Measurements from ENCODE around the gene ELMOD2.
"Not testable (repeated sequence)": the region's sequence is repeated elsewhere in the genome, so short reads cannot be mapped to it uniquely, and the experiment has no call there.

ELMOD2 gene

GRCh38 chr4:140523857-140524742 lies at the start of gene ELMOD2:
Gene ELMOD2, plus strand, starts transcription at chr4:140524168. Its CDS starts 1,261 bp downstream, at chr4:140525429.
- in situ Hi-C loops (cut with HindIII; ENCODE audit: low sequenced_read_pairs): no loop called here

- in situ Hi-C loops (cut with HindIII; ENCODE audit: low sequenced_read_pairs): no loop called here
Measured at GRCh38 chr4:140483445-140483844, 40.5 kb upstream of the ELMOD2 start.

GRCh38 chr4:140485939-140486338 lies 38.0 kb upstream of the ELMOD2 start:
- in situ Hi-C loops (cut with HindIII; ENCODE audit: low sequenced_read_pairs): no loop called here

GRCh38 chr4:140497405-140497746 lies 26.6 kb upstream of the ELMOD2 start:
- in situ Hi-C loops (cut with HindIII; ENCODE audit: low sequenced_read_pairs): no loop called here

GRCh38 chr4:140497747-140498636 lies 26.0 kb upstream of the ELMOD2 start, which contains the start of gene MGAT4D:
Gene MGAT4D, minus strand, starts transcription at chr4:140498293. Its CDS starts 71 bp downstream, at chr4:140498222.
- in situ Hi-C loops (cut with HindIII; ENCODE audit: low sequenced_read_pairs): no loop called here

GRCh38 chr4:140499391-140499790 lies 24.6 kb upstream of the ELMOD2 start:
- in situ Hi-C loops (cut with HindIII; ENCODE audit: low sequenced_read_pairs): no loop called here

- in situ Hi-C loops (cut with HindIII; ENCODE audit: low sequenced_read_pairs): no loop called here
Measured at GRCh38 chr4:140504261-140504660, 19.7 kb upstream of the ELMOD2 start.

- in situ Hi-C loops (cut with HindIII; ENCODE audit: low sequenced_read_pairs): not testable (repeated sequence)
Measured at GRCh38 chr4:140513765-140514164, 10.2 kb upstream of the ELMOD2 start.

- in situ Hi-C loops (cut with HindIII; ENCODE audit: low sequenced_read_pairs): no loop called here
Measured at GRCh38 chr4:140515423-140515822, 8.5 kb upstream of the ELMOD2 start.

GRCh38 chr4:140523370-140523856 lies 555 bp upstream of the ELMOD2 start:
- in situ Hi-C loops (cut with HindIII; ENCODE audit: low sequenced_read_pairs): no loop called here

- in situ Hi-C loops (cut with HindIII; ENCODE audit: low sequenced_read_pairs): no loop called here
Measured at GRCh38 chr4:140529434-140529833, 5.5 kb downstream of the ELMOD2 start.

GRCh38 chr4:140533951-140534480 lies 10.0 kb downstream of the ELMOD2 start:
- in situ Hi-C loops (cut with HindIII; ENCODE audit: low sequenced_read_pairs): no loop called here

- in situ Hi-C loops (cut with HindIII; ENCODE audit: low sequenced_read_pairs): no loop called here
Measured at GRCh38 chr4:140556372-140557085, 32.6 kb downstream of the ELMOD2 start.

GRCh38 chr4:140557831-140558435 lies 34.0 kb downstream of the ELMOD2 start:
- in situ Hi-C loops (cut with HindIII; ENCODE audit: low sequenced_read_pairs): no loop called here

- in situ Hi-C loops (cut with HindIII; ENCODE audit: low sequenced_read_pairs): no loop called here
Measured at GRCh38 chr4:140559696-140560095, 35.7 kb downstream of the ELMOD2 start.

- in situ Hi-C loops (cut with HindIII; ENCODE audit: low sequenced_read_pairs): no loop called here
Measured at GRCh38 chr4:140568507-140569306, 44.7 kb downstream of the ELMOD2 start, which contains the start of gene UCP1. Gene UCP1, minus strand, starts transcription at chr4:140568961. Its CDS starts 232 bp downstream, at chr4:140568729.

- in situ Hi-C loops (cut with HindIII; ENCODE audit: low sequenced_read_pairs): no loop called here
Measured at GRCh38 chr4:140569307-140569638, 45.3 kb downstream of the ELMOD2 start.

GRCh38 chr4:140571620-140572019 lies 47.7 kb downstream of the ELMOD2 start:
- in situ Hi-C loops (cut with HindIII; ENCODE audit: low sequenced_read_pairs): no loop called here

GRCh38 chr4:140575489-140575888 lies 51.5 kb downstream of the ELMOD2 start:
- in situ Hi-C loops (cut with HindIII; ENCODE audit: low sequenced_read_pairs): no loop called here
